Tibial artery (tissue), 4 donors: ENCODE data around the gene CSK.

ENCODE experiments used
- DNase-seq, 2 donors: peaks; one replicate each; pipeline ENCODE4 v3.0.0-alpha.2; 2019
- H3K27ac ChIP-seq, 2 donors: fragments of 200-600 bp; sonication (generic) in 1 of 2; 1 replicate in 1 of 2; 2 replicates in 1 of 2; pipeline ENCODE4 v1.5.1; 2018 to 2019; ENCODE audit warnings: mild to moderate bottlenecking in 1 of 2
- H3K27me3 ChIP-seq, 2 donors: fragments of 200-600 bp; sonication (generic) in 1 of 2; one replicate each; pipeline versions ENCODE4 v1.5.1 to v1.6.0; 2016 to 2019
- H3K36me3 ChIP-seq, 3 donors: fragments of 200-600 bp; sonication (generic) in 2 of 3; one replicate each; pipeline ENCODE4 v1.5.1; 2016 to 2019; ENCODE audit warnings: mild to moderate bottlenecking in 2 of 3
- H3K4me1 ChIP-seq, 4 donors: fragments of 200-600 bp; sonication (generic) in 2 of 4; 1 replicate in 3 of 4; 2 replicates in 1 of 4; pipeline ENCODE4 v1.5.1; 2016 to 2019
- H3K4me3 ChIP-seq, 2 donors: fragments of 200-600 bp; sonication (generic) in 1 of 2; 1 replicate in 1 of 2; 2 replicates in 1 of 2; pipeline ENCODE4 v1.5.1; 2018 to 2019; ENCODE audit warnings: mild to moderate bottlenecking in 2 of 2
- H3K9me3 ChIP-seq, 3 donors: fragments of 200-600 bp; sonication (generic) in 1 of 3; one replicate each; pipeline ENCODE4 v1.5.1; 2016 to 2019
- intact Hi-C: fragments of 100-400 bp; cut with DNase I; formaldehyde crosslinking; loops from one replicate; pipeline ENCODE4 v1.15.0; 2023; ENCODE audit warnings: low total_unique reads
- TF ChIP-seq, protein P1 (sequence below), 2 experiments: fragments of 200-600 bp in 1 of 2; fragments of 450-650 bp in 1 of 2; IDR thresholded peaks; one replicate each; pipeline ENCODE4 v1.5.1; 2017 to 2019; ENCODE audit warnings: antibody characterized with exemption in 2 of 2, mild to moderate bottlenecking in 1 of 2, moderate library complexity in 1 of 2

CSK gene

DNA sequence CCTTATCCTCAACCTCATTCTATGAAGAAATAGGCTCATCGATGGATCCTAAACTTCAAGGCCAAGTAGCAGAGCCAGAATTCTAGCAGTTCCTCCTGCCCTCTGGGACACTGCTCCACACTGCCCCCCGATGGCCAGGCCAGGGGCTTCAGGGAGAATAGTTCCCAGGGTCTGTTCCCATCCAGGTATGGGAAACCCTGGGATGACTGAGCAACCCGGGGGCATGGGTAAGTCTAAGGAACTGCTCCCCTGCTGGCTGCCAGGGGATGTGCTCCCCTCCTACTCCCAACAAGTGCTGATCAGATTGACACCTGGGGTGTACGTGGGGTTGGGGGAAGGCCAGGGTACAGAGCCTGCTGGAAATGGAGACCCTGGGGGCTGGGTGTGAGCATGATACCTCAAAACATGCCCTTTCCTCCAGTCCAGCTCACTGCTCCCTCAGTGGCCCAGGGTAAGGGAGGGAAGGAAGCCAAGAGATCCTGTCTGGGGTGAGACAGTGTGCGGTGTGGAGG, 53.5 kb downstream of the CSK start:
- no peak for DNase-seq
- H3K36me3 ChIP-seq, result peaks cover 0 to 52% (median 13%) of the 10 kb centered on the region in 3 donors
- H3K4me3 ChIP-seq, result no peak overlapping the region
- intact Hi-C loops, result no loop called here
- H3K27me3 ChIP-seq, result peaks cover 0 to 11% of the 10 kb centered on the region in 2 donors
- H3K4me1 ChIP-seq, result no peaks in the 10 kb centered on the region
- H3K9me3 ChIP-seq, result no peaks in the 10 kb centered on the region
- TF ChIP-seq, protein P1, sequence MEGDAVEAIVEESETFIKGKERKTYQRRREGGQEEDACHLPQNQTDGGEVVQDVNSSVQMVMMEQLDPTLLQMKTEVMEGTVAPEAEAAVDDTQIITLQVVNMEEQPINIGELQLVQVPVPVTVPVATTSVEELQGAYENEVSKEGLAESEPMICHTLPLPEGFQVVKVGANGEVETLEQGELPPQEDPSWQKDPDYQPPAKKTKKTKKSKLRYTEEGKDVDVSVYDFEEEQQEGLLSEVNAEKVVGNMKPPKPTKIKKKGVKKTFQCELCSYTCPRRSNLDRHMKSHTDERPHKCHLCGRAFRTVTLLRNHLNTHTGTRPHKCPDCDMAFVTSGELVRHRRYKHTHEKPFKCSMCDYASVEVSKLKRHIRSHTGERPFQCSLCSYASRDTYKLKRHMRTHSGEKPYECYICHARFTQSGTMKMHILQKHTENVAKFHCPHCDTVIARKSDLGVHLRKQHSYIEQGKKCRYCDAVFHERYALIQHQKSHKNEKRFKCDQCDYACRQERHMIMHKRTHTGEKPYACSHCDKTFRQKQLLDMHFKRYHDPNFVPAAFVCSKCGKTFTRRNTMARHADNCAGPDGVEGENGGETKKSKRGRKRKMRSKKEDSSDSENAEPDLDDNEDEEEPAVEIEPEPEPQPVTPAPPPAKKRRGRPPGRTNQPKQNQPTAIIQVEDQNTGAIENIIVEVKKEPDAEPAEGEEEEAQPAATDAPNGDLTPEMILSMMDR (IDR thresholded peaks at IDR 0.05), result peak; percentile 46 to 52
- no peak overlapping the region for H3K27ac ChIP-seq

DNA sequence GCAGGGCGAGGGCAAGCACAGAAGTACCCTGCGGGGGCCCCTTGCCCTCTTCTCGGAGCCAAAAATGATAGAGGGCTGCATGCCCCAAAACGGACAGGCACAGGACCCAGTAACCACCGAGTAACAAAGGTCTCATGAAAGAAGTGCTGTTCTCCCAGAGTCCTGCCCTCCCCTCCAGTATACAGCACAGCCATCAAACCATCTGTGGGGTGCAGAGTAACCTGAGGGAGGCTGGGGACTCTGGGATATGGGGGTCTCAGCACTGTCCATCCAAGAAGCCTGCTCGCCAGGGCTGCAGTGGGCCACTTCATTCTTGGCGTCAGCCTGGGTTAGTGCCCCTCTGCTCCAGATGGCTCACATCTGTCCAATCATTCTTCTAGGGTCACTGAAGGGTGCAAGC, 55.0 kb downstream of the CSK start:
- Histone ChIP-seq H3K27me3 (peaks cover 0 to 10% of the 10 kb centered on the region in 2 donors), H3K9me3 (no peaks in the 10 kb centered on the region), H3K4me1 (peaks cover 0 to 10% (median 5%) of the 10 kb centered on the region in 4 donors), H3K27ac (no peak overlapping the region), H3K36me3 (peaks cover 0 to 52% (median 13%) of the 10 kb centered on the region in 3 donors), H3K4me3 (no peak overlapping the region)
- intact Hi-C loops, result no loop called here
- no peak for DNase-seq
- TF ChIP-seq, protein P1 (IDR thresholded peaks at IDR 0.05), result no peak

DNA sequence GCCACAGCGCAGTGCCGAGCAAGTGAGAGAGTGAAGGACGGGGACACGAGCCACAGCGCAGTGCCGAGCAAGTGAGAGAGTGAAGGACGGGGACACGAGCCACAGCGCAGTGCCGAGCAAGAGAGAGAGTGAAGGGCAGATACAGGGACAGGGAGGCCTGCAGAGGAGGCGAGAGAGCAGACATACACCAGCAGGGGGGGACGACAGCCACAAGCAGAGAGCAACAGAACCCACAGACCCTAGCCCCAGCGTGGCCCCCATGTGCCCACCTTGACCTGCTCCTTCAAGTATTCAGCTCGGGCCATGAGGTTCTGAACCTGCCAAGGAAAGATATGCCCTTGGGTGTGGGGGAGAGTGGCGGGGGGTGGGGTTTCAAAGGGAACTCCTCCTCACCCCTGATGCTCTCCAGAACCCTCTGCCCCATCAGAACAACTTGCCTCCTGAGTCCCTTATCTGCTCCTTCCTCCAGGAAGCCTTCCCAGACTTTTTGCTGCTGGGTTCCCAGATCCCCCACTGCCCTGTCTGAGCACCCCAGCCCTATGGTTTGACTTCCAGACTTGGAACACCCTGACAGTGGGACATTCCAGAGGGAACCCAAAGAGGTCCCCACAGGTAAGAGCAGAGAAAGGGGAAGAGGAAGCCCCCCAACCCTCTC, 55.7 kb downstream of the CSK start:
- intact Hi-C loops, result no loop called here
- H3K36me3 ChIP-seq, result peaks cover 0 to 52% (median 13%) of the 10 kb centered on the region in 3 donors

DNA sequence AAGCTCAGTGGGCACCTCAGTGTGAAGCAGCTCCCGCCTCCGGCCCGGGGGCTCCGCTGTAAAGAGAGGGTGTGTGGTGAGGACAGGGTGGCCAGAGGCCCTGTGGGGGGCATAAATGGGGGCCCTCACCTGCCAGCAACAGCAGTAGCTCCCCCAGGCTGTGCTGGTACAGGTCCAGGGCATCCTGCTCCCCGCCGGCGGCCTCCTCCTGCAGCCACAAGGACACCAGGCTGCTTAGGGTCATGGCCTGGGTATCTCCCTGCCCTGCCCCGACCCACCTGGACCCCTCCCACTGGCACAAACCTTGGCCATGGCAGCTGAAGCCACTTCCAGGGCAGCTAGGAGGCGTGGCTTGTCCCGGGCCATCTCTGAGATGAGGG, 56.2 kb downstream of the CSK start:
- H3K27ac ChIP-seq, result no peak overlapping the region
- no peaks in the 10 kb centered on the region for H3K27me3 ChIP-seq
- DNase-seq, result no peak
- intact Hi-C loops, result no loop called here
- TF ChIP-seq, protein P1 (IDR thresholded peaks at IDR 0.05), result no peak
- H3K4me1 ChIP-seq, result peaks cover 0 to 18% (median 12%) of the 10 kb centered on the region in 4 donors
- H3K9me3 ChIP-seq, result no peaks in the 10 kb centered on the region
- no peak overlapping the region for H3K4me3 ChIP-seq
- peaks cover 0 to 52% (median 13%) of the 10 kb centered on the region in 3 donors for H3K36me3 ChIP-seq

More for the DNA sequence above, 55.7 kb downstream of the CSK start:
- H3K9me3 ChIP-seq, result no peaks in the 10 kb centered on the region
- no peak for DNase-seq
- no peak overlapping the region for H3K4me3 ChIP-seq
- H3K27ac ChIP-seq, result no peak overlapping the region
- peaks cover 0 to 17% (median 12%) of the 10 kb centered on the region in 4 donors for H3K4me1 ChIP-seq
- TF ChIP-seq, protein P1 (IDR thresholded peaks at IDR 0.05), result no peak
- H3K27me3 ChIP-seq, result peaks cover 0 to 2% of the 10 kb centered on the region in 2 donors

DNA sequence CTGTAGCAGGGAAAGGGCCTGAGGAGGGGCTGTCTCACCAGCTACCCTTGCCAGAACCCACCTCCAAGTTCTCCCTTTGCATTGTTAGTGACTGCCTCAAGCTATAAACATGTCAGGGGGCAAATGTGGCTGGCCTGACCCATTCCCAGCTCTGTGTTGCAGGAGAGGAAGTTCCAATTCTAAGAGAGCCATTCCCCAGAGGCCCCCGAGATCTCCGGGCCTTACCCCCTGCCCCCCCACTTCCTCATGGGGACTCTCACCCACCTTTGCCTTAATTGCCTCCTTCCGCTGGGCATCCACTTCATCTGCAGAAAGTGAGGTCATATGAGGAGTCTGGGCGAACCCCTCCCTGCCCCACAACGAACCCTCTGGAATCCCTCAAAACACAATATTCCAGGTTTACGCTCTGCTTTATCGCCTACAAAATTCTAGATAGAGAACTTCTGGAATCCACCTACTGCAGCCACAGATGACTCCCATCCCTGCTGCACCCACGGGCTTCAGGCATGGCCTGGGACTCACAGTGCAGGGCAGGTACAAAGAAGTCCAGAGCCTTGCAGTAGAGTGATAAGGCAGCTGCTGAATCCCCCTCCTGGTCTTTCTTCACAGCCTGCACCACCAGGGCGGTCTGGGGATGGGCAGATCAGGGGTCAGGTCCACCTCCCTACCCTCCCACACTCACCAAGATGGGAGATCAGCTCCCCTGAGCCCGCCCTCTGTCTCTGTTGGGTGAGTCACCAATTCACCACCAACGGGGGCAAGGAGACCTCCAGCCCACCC, 57.1 kb downstream of the CSK start:
- TF ChIP-seq, protein P1 (IDR thresholded peaks at IDR 0.05), result no peak
- Histone ChIP-seq H3K27ac (no peak overlapping the region), H3K9me3 (no peaks in the 10 kb centered on the region), H3K4me1 (peaks cover 0 to 26% (median 19%) of the 10 kb centered on the region in 4 donors), H3K27me3 (no peaks in the 10 kb centered on the region), H3K4me3 (no peak overlapping the region), H3K36me3 (peaks cover 0 to 52% (median 13%) of the 10 kb centered on the region in 3 donors)
- DNase-seq, result no peak
- intact Hi-C loops, result no loop called here
